ENCODE results near the gene MAP3K2.

The MAP3K2 gene

DNA sequence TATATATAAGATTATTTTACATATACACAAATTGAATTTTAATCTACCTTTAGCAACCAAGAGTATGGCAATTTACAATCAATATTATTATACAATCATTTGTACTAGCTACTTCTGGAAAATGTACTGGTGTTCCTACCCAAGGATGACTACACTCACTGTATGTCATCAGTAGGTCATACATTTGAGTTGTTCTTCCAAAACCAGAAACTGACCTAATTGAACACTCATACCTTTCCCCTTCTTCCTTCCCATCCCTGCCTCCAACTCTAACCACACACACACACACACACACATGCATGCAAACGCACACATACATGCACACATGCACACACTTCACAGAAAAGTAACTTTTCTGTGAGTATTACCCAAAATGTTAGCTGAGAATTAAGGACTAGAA is 85.6 kb downstream of the MAP3K2 start:
- Histone ChIP-seq H2BK15ac (ENCODE audit: low read depth, poor library complexity, severe bottlenecking) (no peak overlapping the region), H2BK120ac (ENCODE audit: low read depth, low read length) (no peak overlapping the region), H3K23ac (ENCODE audit: low read length in 2 of 2) (no peak overlapping the region), H3K4me1 (ENCODE audit: control insufficient read depth, insufficient read depth, low read depth, low read length) (no peaks in the 10 kb centered on the region), H3K9ac (ENCODE audit: low read length) (no peak overlapping the region), H3K36me3 (ENCODE audit: control insufficient read depth in 1 of 2, insufficient read depth in 2 of 2, low read depth in 1 of 2, low read length in 2 of 2) (peaks cover 0 to 28% of the 10 kb centered on the region in 2 experiments), H2BK12ac (ENCODE audit: low read length in 2 of 2) (no peak overlapping the region), H3K79me1 (replicated peaks; ENCODE audit: low read length, poor library complexity, severe bottlenecking) (no peaks in the 10 kb centered on the region), H3K27ac (ENCODE audit: low read length, poor library complexity, severe bottlenecking) (no peak overlapping the region), H3K18ac (ENCODE audit: low read depth in 1 of 2, low read length in 2 of 2) (no peak overlapping the region), H2AK5ac (ENCODE audit: low read length, severe bottlenecking) (no peak overlapping the region), H2BK5ac (ENCODE audit: low read depth, low read length, poor library complexity, severe bottlenecking) (no peak overlapping the region), H3K9me3 (ENCODE audit: control insufficient read depth, low read length) (no peaks in the 10 kb centered on the region), H4K8ac (ENCODE audit: low read length) (no peak overlapping the region), H3K4me3 (ENCODE audit: insufficient read depth in 1 of 2, low read depth in 1 of 2, low read length in 2 of 2) (no peak overlapping the region), H4K91ac (ENCODE audit: low read length) (no peak overlapping the region), H3K4me2 (ENCODE audit: low read length, poor library complexity, severe bottlenecking) (no peak overlapping the region), H2AFZ (ENCODE audit: low read depth, low read length) (no peak overlapping the region), H3K27me3 (ENCODE audit: control insufficient read depth in 1 of 2, insufficient read depth in 1 of 2, low read length in 2 of 2) (no peaks in the 10 kb centered on the region), H3K4ac (ENCODE audit: low read depth in 1 of 2, low read length in 2 of 2) (no peak overlapping the region), H3K14ac (ENCODE audit: low read length in 2 of 2) (no peak overlapping the region)
- 86% methylated on average over 1 of the region's 1 CpG for WGBS
- no peak for DNase-seq

DNA sequence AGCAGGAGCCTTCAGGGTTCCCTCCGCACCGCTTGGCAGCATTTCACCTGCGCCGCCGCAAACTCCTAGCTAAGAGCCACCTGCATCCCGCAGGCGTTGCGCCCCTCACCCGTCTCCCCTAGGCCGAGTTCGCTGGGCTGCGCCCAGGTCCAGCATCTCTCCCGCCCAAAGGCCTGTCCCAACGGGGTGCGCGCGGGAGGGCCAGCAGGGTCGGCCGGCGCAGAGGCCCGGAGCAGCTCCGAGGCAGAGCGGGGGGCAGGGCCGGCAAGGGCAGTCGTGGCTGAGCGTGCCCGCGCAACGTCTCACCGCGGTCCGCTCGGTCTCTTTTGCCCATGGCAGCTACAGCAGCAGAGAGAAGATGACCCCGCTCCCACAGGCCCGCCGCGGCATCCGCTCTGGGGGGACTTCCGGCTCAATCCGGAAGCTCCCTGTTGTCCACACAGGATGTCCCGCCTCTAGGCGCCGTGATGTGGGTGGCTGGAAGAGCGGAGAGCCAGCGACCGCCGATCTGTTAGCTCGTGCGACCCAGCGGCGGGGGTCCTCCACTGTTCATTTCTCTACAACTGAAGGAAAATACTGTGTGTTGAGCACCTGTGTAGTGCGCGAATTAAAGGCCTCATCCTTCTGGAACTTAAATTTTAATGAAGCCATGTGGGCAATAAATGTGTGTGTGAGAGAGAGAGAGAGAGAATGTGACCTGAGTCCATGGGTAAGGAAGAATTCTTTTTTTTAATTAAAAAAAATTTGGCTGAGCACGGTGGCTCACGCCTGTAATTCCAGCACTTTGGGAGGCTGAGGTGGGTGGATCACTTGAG is 93.8 kb downstream of the MAP3K2 start, which contains the start of gene ERCC3:
TSS of gene ERCC3 (minus strand) at position 397 of the 815 bp plus-strand sequence. CDS start at position 334, 63 bp downstream.
- Histone ChIP-seq H2BK5ac (ENCODE audit: low read depth, low read length, poor library complexity, severe bottlenecking) (no peak within 1 kb of the TSS), H4K91ac (ENCODE audit: low read length) (peak within 1 kb of the TSS; percentile 98), H2BK15ac (ENCODE audit: low read depth, poor library complexity, severe bottlenecking) (no peak within 1 kb of the TSS), H3K9me3 (ENCODE audit: control insufficient read depth, low read length) (no peaks in the 10 kb centered on the region), H3K4me1 (ENCODE audit: control insufficient read depth, insufficient read depth, low read depth, low read length) (peaks cover 8% of the 10 kb centered on the region), H3K9ac (ENCODE audit: low read length) (peak within 1 kb of the TSS; percentile 98), H2AK5ac (ENCODE audit: low read length, severe bottlenecking) (no peak within 1 kb of the TSS), H2BK12ac (ENCODE audit: low read length in 2 of 2) (peak within 1 kb of the TSS in 1 of 2 experiments; percentile 21), H2AFZ (ENCODE audit: low read depth, low read length) (peak within 1 kb of the TSS; percentile 96), H3K18ac (ENCODE audit: low read depth in 1 of 2, low read length in 2 of 2) (peak within 1 kb of the TSS; percentile 95 to 99), H3K4me2 (ENCODE audit: low read length, poor library complexity, severe bottlenecking) (peak within 1 kb of the TSS; percentile 84), H2BK120ac (ENCODE audit: low read depth, low read length) (peak within 1 kb of the TSS; percentile 51), H3K4ac (ENCODE audit: low read depth in 1 of 2, low read length in 2 of 2) (peak within 1 kb of the TSS; percentile 83 to 96), H3K36me3 (ENCODE audit: control insufficient read depth in 1 of 2, insufficient read depth in 2 of 2, low read depth in 1 of 2, low read length in 2 of 2) (peaks cover 31 to 36% of the 10 kb centered on the region in 2 experiments), H4K8ac (ENCODE audit: low read length) (peak within 1 kb of the TSS; percentile 100), H3K27ac (ENCODE audit: low read length, poor library complexity, severe bottlenecking) (peak within 1 kb of the TSS; percentile 85), H3K79me1 (replicated peaks; ENCODE audit: low read length, poor library complexity, severe bottlenecking) (peaks cover 32% of the 10 kb centered on the region), H3K14ac (ENCODE audit: low read length in 2 of 2) (peak within 1 kb of the TSS in 1 of 2 experiments; percentile 93), H3K23ac (ENCODE audit: low read length in 2 of 2) (peak within 1 kb of the TSS in 1 of 2 experiments; percentile 81), H3K27me3 (ENCODE audit: control insufficient read depth in 1 of 2, insufficient read depth in 1 of 2, low read length in 2 of 2) (no peaks in the 10 kb centered on the region), H3K4me3 (ENCODE audit: insufficient read depth in 1 of 2, low read depth in 1 of 2, low read length in 2 of 2) (peak within 1 kb of the TSS; percentile 96 to 99)
- DNase-seq = peak; percentile 88
- 2% methylated on average over 51 of the region's 55 CpGs for WGBS

- Histone ChIP-seq H2BK12ac (ENCODE audit: low read length in 2 of 2) (no peak overlapping the region), H3K27me3 (ENCODE audit: control insufficient read depth in 1 of 2, insufficient read depth in 1 of 2, low read length in 2 of 2) (no peaks in the 10 kb centered on the region), H2BK5ac (ENCODE audit: low read depth, low read length, poor library complexity, severe bottlenecking) (no peak overlapping the region), H3K14ac (ENCODE audit: low read length in 2 of 2) (no peak overlapping the region), H3K79me1 (replicated peaks; ENCODE audit: low read length, poor library complexity, severe bottlenecking) (peaks cover 34% of the 10 kb centered on the region), H3K4me1 (ENCODE audit: control insufficient read depth, insufficient read depth, low read depth, low read length) (peaks cover 8% of the 10 kb centered on the region), H2BK15ac (ENCODE audit: low read depth, poor library complexity, severe bottlenecking) (no peak overlapping the region), H3K9ac (ENCODE audit: low read length) (peak overlapping the region; percentile 98), H3K18ac (ENCODE audit: low read depth in 1 of 2, low read length in 2 of 2) (no peak overlapping the region), H3K4ac (ENCODE audit: low read depth in 1 of 2, low read length in 2 of 2) (peak overlapping the region; percentile 29 to 83), H3K4me3 (ENCODE audit: insufficient read depth in 1 of 2, low read depth in 1 of 2, low read length in 2 of 2) (peak overlapping the region; percentile 96 to 99), H3K27ac (ENCODE audit: low read length, poor library complexity, severe bottlenecking) (no peak overlapping the region), H2BK120ac (ENCODE audit: low read depth, low read length) (no peak overlapping the region), H3K4me2 (ENCODE audit: low read length, poor library complexity, severe bottlenecking) (peak overlapping the region; percentile 84), H3K23ac (ENCODE audit: low read length in 2 of 2) (no peak overlapping the region), H3K36me3 (ENCODE audit: control insufficient read depth in 1 of 2, insufficient read depth in 2 of 2, low read depth in 1 of 2, low read length in 2 of 2) (peaks cover 35 to 42% of the 10 kb centered on the region in 2 experiments), H2AK5ac (ENCODE audit: low read length, severe bottlenecking) (no peak overlapping the region), H2AFZ (ENCODE audit: low read depth, low read length) (peak overlapping the region; percentile 96), H3K9me3 (ENCODE audit: control insufficient read depth, low read length) (no peaks in the 10 kb centered on the region), H4K8ac (ENCODE audit: low read length) (peak overlapping the region; percentile 100), H4K91ac (ENCODE audit: low read length) (peak overlapping the region; percentile 20)
- 21% methylated on average over 13 of the region's 13 CpGs for WGBS
- peak; percentile 17 for DNase-seq
Observed at GRCh38 chr2:127293386-127293747, 94.4 kb downstream of the MAP3K2 start.

- H2BK120ac ChIP-seq (ENCODE audit: low read depth, low read length) = no peak overlapping the region
- H3K9me3 ChIP-seq (ENCODE audit: control insufficient read depth, low read length) = peaks cover 7% of the 10 kb centered on the region
- H2BK12ac ChIP-seq (ENCODE audit: low read length in 2 of 2) = no peak overlapping the region
- WGBS = 100% methylated on average over 2 of the region's 3 CpGs
- H2BK5ac ChIP-seq (ENCODE audit: low read depth, low read length, poor library complexity, severe bottlenecking) = no peak overlapping the region
- no peak overlapping the region for H2AK5ac ChIP-seq (ENCODE audit: low read length, severe bottlenecking)
- peaks cover 5% of the 10 kb centered on the region for H3K4me1 ChIP-seq (ENCODE audit: control insufficient read depth, insufficient read depth, low read depth, low read length)
- H3K18ac ChIP-seq (ENCODE audit: low read depth in 1 of 2, low read length in 2 of 2) = no peak overlapping the region
- no peak overlapping the region for H3K23ac ChIP-seq (ENCODE audit: low read length in 2 of 2)
- H3K4ac ChIP-seq (ENCODE audit: low read depth in 1 of 2, low read length in 2 of 2) = no peak overlapping the region
- H3K4me2 ChIP-seq (ENCODE audit: low read length, poor library complexity, severe bottlenecking) = no peak overlapping the region
- H4K8ac ChIP-seq (ENCODE audit: low read length) = no peak overlapping the region
- no peak overlapping the region for H3K4me3 ChIP-seq (ENCODE audit: insufficient read depth in 1 of 2, low read depth in 1 of 2, low read length in 2 of 2)
- no peak overlapping the region for H2BK15ac ChIP-seq (ENCODE audit: low read depth, poor library complexity, severe bottlenecking)
- H3K27me3 ChIP-seq (ENCODE audit: control insufficient read depth in 1 of 2, insufficient read depth in 1 of 2, low read length in 2 of 2) = no peaks in the 10 kb centered on the region
- peaks cover 75 to 90% of the 10 kb centered on the region in 2 experiments for H3K36me3 ChIP-seq (ENCODE audit: control insufficient read depth in 1 of 2, insufficient read depth in 2 of 2, low read depth in 1 of 2, low read length in 2 of 2)
- H4K91ac ChIP-seq (ENCODE audit: low read length) = no peak overlapping the region
- no peak overlapping the region for H2AFZ ChIP-seq (ENCODE audit: low read depth, low read length)
- no peak overlapping the region for H3K9ac ChIP-seq (ENCODE audit: low read length)
- H3K79me1 ChIP-seq (replicated peaks; ENCODE audit: low read length, poor library complexity, severe bottlenecking) = peaks cover 56% of the 10 kb centered on the region
- H3K27ac ChIP-seq (ENCODE audit: low read length, poor library complexity, severe bottlenecking) = no peak overlapping the region
- no peak for DNase-seq
- H3K14ac ChIP-seq (ENCODE audit: low read length in 2 of 2) = no peak overlapping the region
Observed at GRCh38 chr2:127288274-127288673, 99.5 kb downstream of the MAP3K2 start.
